Measurements from ENCODE around the gene ATP13A3. TPM values are rescaled to one million over a fixed set of nuclear protein-coding genes. Genes with fewer than 3 reads are reported as not detected.

ATP13A3 gene
- total RNA-seq, 2 experiments from 2014 or later, result 79.5 to 84.5 TPM

DNA sequence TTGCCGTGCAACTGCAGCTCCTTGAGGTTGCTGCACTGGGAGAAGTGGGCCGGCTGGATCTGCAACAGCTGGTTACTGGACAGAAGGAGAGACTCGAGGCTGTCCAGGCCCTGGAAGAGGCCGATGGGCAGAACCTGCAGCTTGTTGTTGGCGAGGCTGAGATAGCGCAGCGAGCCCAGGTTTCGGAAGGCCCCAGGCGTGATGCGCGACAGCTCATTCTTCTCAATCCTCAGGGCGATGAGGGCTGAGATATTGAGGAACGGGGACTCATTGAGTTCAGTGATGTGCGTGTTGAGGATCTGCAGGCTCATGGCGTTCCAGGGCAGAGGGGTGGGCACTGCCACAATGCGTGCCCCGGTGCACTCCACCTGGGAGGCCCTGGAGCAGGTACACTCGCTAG, 126.2 kb downstream of the ATP13A3 start:
- Histone ChIP-seq H3K9me2 (ENCODE audit: insufficient read depth, low read length) (no peaks in the 10 kb centered on the region), H3K36me3 (ENCODE audit: insufficient read depth, low read length) (no peaks in the 10 kb centered on the region), H2AFZ (ENCODE audit: low read length) (no peak overlapping the region), H3K79me2 (ENCODE audit: insufficient read depth, low read depth, low read length) (no peaks in the 10 kb centered on the region), H3K9me3 (ENCODE audit: low read length) (no peaks in the 10 kb centered on the region), H3K4me3 (ENCODE audit: low read depth, low read length, poor library complexity, severe bottlenecking) (no peak overlapping the region), H4K20me1 (ENCODE audit: insufficient read depth, low read length) (no peaks in the 10 kb centered on the region), H3K27ac (ENCODE audit: low read depth, low read length, poor library complexity, severe bottlenecking) (no peak overlapping the region), H3K4me1 (ENCODE audit: insufficient read depth, low read length, poor library complexity, severe bottlenecking) (no peaks in the 10 kb centered on the region), H3K4me2 (ENCODE audit: low read length) (no peak overlapping the region)
- ChIA-PET CTCF (ENCODE audit: unreplicated experiment) (no interaction called here), POLR2A (no interaction called here)
- intact Hi-C loops (cut with micrococcal nuclease; ENCODE audit: unreplicated experiment), result no loop called here
- no peak for DNase-seq (ENCODE audit: low spot score)
- TF ChIP-seq EZH2phosphoT487 (IDR thresholded peaks at IDR 0.05; ENCODE audit: borderline replicate concordance, low read depth, low read length) (no peak), CTCF (conservative IDR thresholded peaks at IDR 0.05; ENCODE audit: low read length) (no peak)
- BruUV-seq (replicated peaks), result no TSS peak

GRCh38 chr3:194357681-194358080, 129.1 kb downstream of the ATP13A3 start:
- no peak for DNase-seq (ENCODE audit: low spot score)
- Histone ChIP-seq H3K4me2 (ENCODE audit: low read length) (no peak overlapping the region), H2AFZ (ENCODE audit: low read length) (no peak overlapping the region), H3K9me3 (ENCODE audit: low read length) (no peaks in the 10 kb centered on the region), H4K20me1 (ENCODE audit: insufficient read depth, low read length) (no peaks in the 10 kb centered on the region), H3K9me2 (ENCODE audit: insufficient read depth, low read length) (no peaks in the 10 kb centered on the region), H3K36me3 (ENCODE audit: insufficient read depth, low read length) (no peaks in the 10 kb centered on the region), H3K4me1 (ENCODE audit: insufficient read depth, low read length, poor library complexity, severe bottlenecking) (no peaks in the 10 kb centered on the region), H3K27ac (ENCODE audit: low read depth, low read length, poor library complexity, severe bottlenecking) (no peak overlapping the region), H3K79me2 (ENCODE audit: insufficient read depth, low read depth, low read length) (no peaks in the 10 kb centered on the region), H3K4me3 (ENCODE audit: low read depth, low read length, poor library complexity, severe bottlenecking) (no peak overlapping the region)
- ChIA-PET CTCF (ENCODE audit: unreplicated experiment) (interaction anchor here (0.6 kb wide), 1 partner anchor 370 kb away, joined by 5 read pairs; no protein-coding TSS in a partner anchor), POLR2A (no interaction called here)
- no peak for TF ChIP-seq EZH2phosphoT487 (IDR thresholded peaks at IDR 0.05; ENCODE audit: borderline replicate concordance, low read depth, low read length)
- intact Hi-C loops (cut with micrococcal nuclease; ENCODE audit: unreplicated experiment), result no loop called here
- BruUV-seq (replicated peaks), result no TSS peak

GRCh38 chr3:194355379-194355778, 131.4 kb downstream of the ATP13A3 start:
- Histone ChIP-seq H3K27ac (ENCODE audit: low read depth, low read length, poor library complexity, severe bottlenecking) (no peak overlapping the region), H2AFZ (ENCODE audit: low read length) (no peak overlapping the region), H3K36me3 (ENCODE audit: insufficient read depth, low read length) (no peaks in the 10 kb centered on the region), H4K20me1 (ENCODE audit: insufficient read depth, low read length) (no peaks in the 10 kb centered on the region), H3K9me3 (ENCODE audit: low read length) (no peaks in the 10 kb centered on the region), H3K4me1 (ENCODE audit: insufficient read depth, low read length, poor library complexity, severe bottlenecking) (no peaks in the 10 kb centered on the region), H3K79me2 (ENCODE audit: insufficient read depth, low read depth, low read length) (no peaks in the 10 kb centered on the region), H3K4me2 (ENCODE audit: low read length) (no peak overlapping the region), H3K4me3 (ENCODE audit: low read depth, low read length, poor library complexity, severe bottlenecking) (no peak overlapping the region), H3K9me2 (ENCODE audit: insufficient read depth, low read length) (no peaks in the 10 kb centered on the region)
- BruUV-seq (replicated peaks), result no TSS peak
- ChIA-PET POLR2A (interaction anchor here (0.6 to 1.8 kb wide), 4 partner anchors 9 to 360 kb away, joined by 3 to 8 read pairs (median 4); no protein-coding TSS in a partner anchor), CTCF (ENCODE audit: unreplicated experiment) (no interaction called here)
- no peak for DNase-seq (ENCODE audit: low spot score)
- TF ChIP-seq CTCF (conservative IDR thresholded peaks at IDR 0.05; ENCODE audit: low read length) (no peak), EZH2phosphoT487 (IDR thresholded peaks at IDR 0.05; ENCODE audit: borderline replicate concordance, low read depth, low read length) (no peak)
- intact Hi-C loops (cut with micrococcal nuclease; ENCODE audit: unreplicated experiment), result no loop called here
